Measurements from ENCODE around the gene MAGI1.

DNA sequence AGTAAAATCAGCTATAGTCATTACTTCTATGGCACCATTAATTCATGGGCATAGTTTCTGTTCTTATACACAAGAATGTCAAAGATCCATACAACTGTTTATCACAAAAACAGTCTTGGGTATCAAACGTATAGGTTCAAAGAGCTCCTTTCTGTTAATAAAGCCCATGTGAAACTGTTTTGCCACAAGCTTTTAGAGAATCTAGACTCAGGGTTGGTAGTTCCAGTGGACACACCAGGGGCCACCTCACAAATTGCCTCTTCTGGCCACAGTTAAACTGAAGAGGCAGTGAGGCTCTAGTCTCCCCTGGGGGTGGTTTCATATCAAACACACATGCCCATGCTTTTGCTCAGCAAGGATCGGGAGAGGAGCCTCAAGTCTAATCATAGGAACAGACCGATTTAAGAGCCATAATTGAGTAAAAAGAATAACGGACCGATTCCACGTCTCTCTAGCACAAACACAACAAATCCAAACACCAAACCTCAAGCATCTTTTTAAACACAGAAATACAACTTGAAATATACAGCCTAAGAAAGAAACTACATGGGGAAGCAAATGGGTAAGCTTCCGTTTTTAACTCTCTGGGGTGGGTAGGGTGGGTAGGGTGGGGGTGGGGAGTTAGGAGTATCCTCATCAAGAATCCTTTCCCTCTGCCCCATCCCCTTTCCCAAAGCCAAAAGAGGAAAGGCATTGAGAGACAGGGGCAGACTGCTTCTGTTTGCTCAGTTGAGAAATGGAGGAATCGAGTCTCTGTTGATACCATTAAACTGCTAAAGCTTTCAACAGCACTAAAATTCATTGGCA is 443.3 kb downstream of the MAGI1 start:
- TF ChIP-seq, protein P1, sequence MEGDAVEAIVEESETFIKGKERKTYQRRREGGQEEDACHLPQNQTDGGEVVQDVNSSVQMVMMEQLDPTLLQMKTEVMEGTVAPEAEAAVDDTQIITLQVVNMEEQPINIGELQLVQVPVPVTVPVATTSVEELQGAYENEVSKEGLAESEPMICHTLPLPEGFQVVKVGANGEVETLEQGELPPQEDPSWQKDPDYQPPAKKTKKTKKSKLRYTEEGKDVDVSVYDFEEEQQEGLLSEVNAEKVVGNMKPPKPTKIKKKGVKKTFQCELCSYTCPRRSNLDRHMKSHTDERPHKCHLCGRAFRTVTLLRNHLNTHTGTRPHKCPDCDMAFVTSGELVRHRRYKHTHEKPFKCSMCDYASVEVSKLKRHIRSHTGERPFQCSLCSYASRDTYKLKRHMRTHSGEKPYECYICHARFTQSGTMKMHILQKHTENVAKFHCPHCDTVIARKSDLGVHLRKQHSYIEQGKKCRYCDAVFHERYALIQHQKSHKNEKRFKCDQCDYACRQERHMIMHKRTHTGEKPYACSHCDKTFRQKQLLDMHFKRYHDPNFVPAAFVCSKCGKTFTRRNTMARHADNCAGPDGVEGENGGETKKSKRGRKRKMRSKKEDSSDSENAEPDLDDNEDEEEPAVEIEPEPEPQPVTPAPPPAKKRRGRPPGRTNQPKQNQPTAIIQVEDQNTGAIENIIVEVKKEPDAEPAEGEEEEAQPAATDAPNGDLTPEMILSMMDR (IDR thresholded peaks at IDR 0.05) = no peak
- TF ChIP-seq POLR2A (IDR thresholded peaks at IDR 0.05) (no peak), POLR2AphosphoS5 (IDR thresholded peaks at IDR 0.05) (no peak)

Measured in prostate gland (tissue), 2 donors.